Hematopoietic multipotent progenitor cell treated with erythropoietin and hydrocortisone succinate and interleukin-3 and kit ligand, for 4 days (in vitro differentiated cells): ENCODE measurements around the gene TMEM131.
A peak's percentile ranks its signal among the peaks of the same experiment; 100 is the strongest.
"Not testable (repeated sequence)": the region's sequence is repeated elsewhere in the genome, so short reads cannot be mapped to it uniquely, and the experiment has no call there.

Source experiments
- DNase-seq: peaks from one replicate; pipeline ENCODE4 v3.0.0-alpha.2; 2015

Gene TMEM131

DNA sequence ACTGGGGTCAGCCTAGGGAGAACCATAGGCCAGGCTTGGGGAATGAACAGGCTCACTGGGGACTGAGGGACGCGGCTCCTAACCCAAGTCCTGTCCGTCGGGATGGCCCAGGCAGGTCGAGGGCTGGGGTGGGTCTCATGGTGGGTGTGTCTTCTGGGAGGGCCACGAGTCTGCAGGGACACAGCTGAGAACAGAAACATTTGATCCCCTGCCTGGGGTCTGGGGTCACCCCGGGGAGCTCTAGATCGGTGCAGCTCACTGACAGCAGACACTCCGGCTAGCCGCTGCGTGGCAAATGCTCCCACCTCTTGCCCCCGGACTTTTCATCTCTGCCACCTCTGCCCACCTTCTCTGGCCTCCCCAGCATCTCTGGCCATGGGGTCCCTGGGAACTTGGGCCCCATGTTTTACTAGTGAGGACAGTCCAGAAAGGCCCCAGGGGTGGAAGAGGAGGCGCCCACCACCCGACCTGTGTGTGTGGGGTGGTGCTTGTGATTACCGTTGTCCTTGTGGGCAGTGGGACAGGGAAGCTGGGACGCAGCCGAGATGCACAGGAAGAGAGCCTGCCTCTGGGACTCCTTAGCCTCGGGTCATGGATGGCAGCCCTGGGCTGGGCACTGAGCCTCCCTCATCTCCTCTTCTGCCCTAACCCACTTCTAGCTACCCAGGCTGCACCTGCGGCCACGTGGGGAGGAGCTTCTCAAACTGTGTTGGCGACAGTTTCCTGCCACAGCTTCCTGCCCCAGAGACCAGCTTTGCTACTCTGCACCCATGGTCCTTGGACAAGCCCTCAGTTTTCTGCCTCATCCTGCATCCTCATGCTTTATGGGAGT lies 277.5 kb downstream of the TMEM131 start:
- peak; percentile 80 for DNase-seq

DNA sequence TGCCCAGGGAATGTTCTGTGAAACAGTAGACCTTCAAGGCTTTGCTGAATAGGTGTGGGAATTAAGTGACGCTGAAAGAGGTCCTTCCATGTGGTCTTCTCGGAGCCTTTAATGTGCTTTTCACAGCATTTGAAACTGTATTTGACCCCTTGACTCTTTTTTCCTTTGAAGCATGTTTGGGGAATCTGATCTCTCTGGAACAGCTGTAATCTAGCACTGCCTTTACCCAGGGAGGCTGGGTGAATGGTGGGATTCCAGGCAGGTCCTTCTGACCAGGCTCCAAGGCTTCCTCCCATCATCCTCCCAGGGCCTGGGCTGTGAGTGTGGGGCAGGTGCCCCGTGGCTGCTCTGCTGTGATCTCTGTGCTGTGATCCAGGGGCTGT lies 278.1 kb downstream of the TMEM131 start:
- DNase-seq: no peak

DNA sequence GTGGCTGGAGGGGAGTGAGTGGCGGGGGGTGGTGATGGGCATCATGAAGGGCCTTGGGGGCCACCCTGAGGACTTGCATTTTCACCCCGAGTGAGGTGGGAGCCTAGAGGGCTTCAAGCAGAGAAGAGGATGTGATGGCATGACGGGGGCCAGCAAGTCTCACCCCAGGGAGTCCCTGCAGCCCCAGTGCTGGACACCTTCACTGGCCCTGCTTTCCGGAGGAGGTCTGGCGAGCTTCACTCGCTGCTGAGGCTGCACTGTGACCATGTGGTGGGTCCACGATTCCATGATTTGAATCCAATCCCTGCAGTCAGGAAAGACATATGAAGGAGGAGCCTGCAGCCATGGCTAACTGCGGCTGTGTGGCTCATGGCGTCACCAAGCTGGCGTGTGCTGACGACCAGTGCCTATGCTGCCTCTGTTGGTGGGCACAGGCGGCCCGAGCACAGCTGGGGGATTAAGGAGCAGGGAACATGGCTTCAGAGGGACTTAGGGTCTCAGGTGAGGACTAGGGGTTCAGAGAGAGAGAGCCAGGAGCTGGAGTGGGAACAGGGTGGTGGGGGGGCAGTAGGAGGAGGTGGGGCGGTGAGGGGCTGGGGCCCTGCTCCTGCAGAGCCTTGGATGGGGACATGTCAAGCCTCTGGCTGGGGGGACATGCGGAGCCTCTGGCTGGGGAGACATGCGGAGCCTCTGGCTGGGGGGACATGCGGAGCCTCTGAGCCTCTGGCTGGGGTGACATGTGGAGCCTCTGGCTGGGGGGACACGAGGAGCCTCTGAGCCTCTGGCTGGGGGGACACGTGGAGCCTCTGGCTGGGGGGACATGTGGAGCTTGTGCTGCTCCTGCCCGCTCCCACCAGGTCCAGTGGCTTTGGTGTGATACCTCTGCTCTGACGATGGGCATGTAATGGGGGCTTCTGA lies 278.8 kb downstream of the TMEM131 start:
- no peak for DNase-seq

GRCh38 chr2:97715951-97716694 lies 279.6 kb downstream of the TMEM131 start:
- no peak for DNase-seq

- no peak for DNase-seq
Measured at GRCh38 chr2:97714950-97715652, 280.6 kb downstream of the TMEM131 start.

- DNase-seq: no peak
Measured at GRCh38 chr2:97714084-97714949, 281.4 kb downstream of the TMEM131 start.

- DNase-seq: no peak
Measured at GRCh38 chr2:97713296-97714083, 282.3 kb downstream of the TMEM131 start, which contains the start of gene ZAP70. TSS of gene ZAP70 (plus strand) at chr2:97713576. CDS start at chr2:97724037, 10,461 bp downstream.

DNA sequence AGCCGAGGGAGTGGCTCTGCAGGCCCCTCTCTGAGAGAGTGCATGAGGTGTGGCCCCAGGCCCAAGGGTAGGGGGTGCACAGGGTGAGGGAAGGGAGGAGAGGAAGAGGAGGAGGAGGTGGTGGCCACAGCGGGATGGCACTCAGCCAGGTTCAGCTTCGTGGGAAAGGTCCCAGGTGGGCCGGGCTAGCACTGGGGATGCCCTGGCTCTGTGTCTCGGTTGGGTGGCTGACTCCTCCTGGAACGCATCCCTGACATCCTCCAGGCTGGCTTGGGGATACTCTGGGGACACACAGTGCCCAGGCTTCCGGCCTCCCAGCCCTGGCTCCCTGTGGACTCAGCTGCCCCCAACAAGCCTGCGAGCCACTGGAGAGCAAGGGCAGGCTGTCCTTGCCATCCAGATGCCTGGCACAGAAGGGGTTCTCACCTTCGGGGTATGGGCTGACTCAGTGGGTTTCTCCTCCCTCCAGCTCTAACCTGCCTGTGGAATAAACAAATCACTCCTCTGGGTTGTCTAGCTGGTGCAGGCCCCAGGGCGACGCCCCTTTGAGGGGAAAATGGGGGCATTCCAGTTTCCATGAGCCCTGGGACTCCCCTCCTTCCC lies 283.0 kb downstream of the TMEM131 start:
- no peak for DNase-seq

GRCh38 chr2:97712175-97712574 lies 283.6 kb downstream of the TMEM131 start:
- DNase-seq: not testable (repeated sequence)

DNA sequence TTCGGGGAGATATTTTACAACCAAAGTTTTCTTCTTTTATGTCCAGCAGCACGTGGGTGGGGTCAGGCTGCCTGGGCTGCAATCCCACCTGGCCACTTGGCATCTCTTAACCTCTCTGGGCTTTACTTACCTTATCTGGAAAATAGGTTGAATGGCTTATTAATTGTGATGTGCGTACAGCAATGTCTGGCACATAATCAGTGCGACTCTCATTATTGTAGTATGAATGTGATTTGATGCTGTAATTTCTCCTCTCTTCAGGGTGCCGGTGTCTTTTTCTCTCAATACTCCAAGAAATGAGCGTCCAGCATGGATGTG lies 284.4 kb downstream of the TMEM131 start:
- no peak for DNase-seq

- no peak for DNase-seq
Measured at GRCh38 chr2:97708608-97709007, 287.1 kb downstream of the TMEM131 start.

DNA sequence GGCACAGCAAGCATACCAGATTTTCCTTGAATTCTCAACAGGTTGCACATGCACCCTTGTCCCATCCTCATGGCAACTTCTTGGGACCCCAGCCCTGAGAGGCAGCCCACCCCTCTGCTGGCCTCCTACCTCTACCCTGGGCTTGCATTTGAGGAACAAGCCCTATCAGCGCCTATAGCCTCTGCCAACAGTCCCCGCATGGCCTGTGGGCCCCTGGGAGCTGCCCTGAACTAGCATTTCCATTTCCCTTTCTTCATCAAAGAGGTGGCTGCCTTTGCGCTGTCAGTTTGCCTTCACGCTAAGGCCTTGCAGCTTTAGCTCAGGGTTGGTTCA lies 287.7 kb downstream of the TMEM131 start:
- DNase-seq: peak; percentile 26

GRCh38 chr2:97707362-97708047 lies 288.2 kb downstream of the TMEM131 start:
- DNase-seq: no peak

DNA sequence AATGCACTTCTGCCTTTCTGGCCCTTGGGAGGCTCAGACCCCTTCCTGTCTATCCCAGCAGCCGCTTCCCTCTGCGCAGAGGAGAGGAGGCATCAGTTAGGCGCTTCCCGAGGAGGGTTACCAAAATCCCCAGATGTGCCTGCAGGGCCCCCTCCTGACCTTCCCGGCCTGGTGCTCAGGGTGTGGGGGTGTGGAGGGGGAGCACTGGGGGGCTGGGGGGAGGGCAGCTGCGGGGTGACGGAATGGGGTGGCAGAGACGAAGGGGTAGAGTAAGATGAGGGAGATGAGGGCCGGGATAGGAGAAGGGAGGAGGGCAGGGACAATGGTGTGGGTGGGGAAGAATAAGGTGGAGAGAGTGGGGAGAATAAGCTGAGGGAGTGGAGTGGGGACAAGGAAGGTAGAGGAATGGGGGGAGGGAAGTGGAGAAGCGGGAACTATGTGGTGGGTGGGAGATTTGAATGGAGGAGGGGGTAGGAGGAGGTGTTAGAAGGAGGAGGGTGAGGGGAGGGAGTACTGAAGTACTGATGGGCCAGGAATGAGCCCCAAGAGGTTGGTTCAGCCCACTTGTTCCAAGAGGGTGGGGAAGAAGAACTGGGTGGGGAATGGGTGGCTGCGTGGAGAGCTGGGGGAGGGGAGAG lies 288.9 kb downstream of the TMEM131 start:
- no peak for DNase-seq
